Gastroesophageal sphincter (tissue), 4 donors: ENCODE data around the gene PRSS35. TPM values are rescaled to one million over a fixed set of nuclear protein-coding genes. Genes with fewer than 3 reads are reported as not detected.
A peak's percentile ranks its signal among the peaks of the same experiment; 100 is the strongest.

Experiments
- ATAC-seq: fragments of 150-250 bp; one replicate; pipeline ENCODE4 v1.9.1; 2016; ENCODE audit warnings: mild to moderate bottlenecking, moderate library complexity
- H3K27ac ChIP-seq, 4 donors: fragments of 200-600 bp; sonication (generic) in 3 of 4; 1 replicate in 3 of 4; 2 replicates in 1 of 4; pipeline ENCODE4 v1.5.1; 2016 to 2019
- H3K27me3 ChIP-seq: fragments of 200-600 bp; sonication (generic); one replicate; pipeline ENCODE4 v1.5.1; 2019
- H3K36me3 ChIP-seq, 2 donors: fragments of 200-600 bp; sonication (generic); one replicate each; pipeline ENCODE4 v1.5.1; 2019; ENCODE audit warnings: control low read depth in 1 of 2
- H3K4me1 ChIP-seq, 3 donors: fragments of 200-600 bp; sonication (generic); 1 replicate in 2 of 3; 2 replicates in 1 of 3; pipeline ENCODE4 v1.5.1; 2016 to 2019; ENCODE audit warnings: control low read depth in 2 of 3
- H3K4me3 ChIP-seq, 2 donors: fragments of 200-600 bp; sonication (generic); one replicate each; pipeline ENCODE4 v1.5.1; 2019; ENCODE audit warnings: mild to moderate bottlenecking in 1 of 2, moderate library complexity in 1 of 2
- H3K9me3 ChIP-seq, 3 donors: fragments of 200-600 bp; sonication (generic); one replicate each; pipeline ENCODE4 v1.5.1; 2017 to 2019; ENCODE audit warnings: control low read depth in 2 of 3
- CTCF ChIP-seq, 4 experiments: fragments of 200-600 bp in 2 of 4; fragments of 450-650 bp in 2 of 4; sonication (generic) in 1 of 4; IDR thresholded peaks; one replicate each; pipeline ENCODE4 v1.5.1; 2017 to 2019; ENCODE audit warnings: antibody characterized with exemption in 4 of 4, mild to moderate bottlenecking in 2 of 4, moderate library complexity in 2 of 4
- EP300 ChIP-seq: sonication (generic); formaldehyde crosslinking; IDR thresholded peaks from one replicate; pipeline ENCODE4 v1.6.1; 2017; ENCODE audit warnings: antibody characterized with exemption, mild to moderate bottlenecking
- POLR2A ChIP-seq, 2 donors: fragments of 450-650 bp; IDR thresholded peaks; one replicate each; pipeline ENCODE4 v1.6.1; 2017; ENCODE audit warnings: antibody characterized with exemption in 2 of 2, mild to moderate bottlenecking in 2 of 2, moderate library complexity in 1 of 2
- POLR2AphosphoS5 ChIP-seq: sonication (generic); formaldehyde crosslinking; IDR thresholded peaks from one replicate; pipeline ENCODE4 v1.6.1; 2017; ENCODE audit warnings: antibody characterized with exemption
- WGBS, 2 donors: methylation state at CpG; one replicate each; pipeline ENCODE4 v1.1.5; 2018; ENCODE audit warnings: low coverage in 1 of 2; 5-methylcytosine and 5-hydroxymethylcytosine counted together
- total RNA-seq, 4 donors: library from RNA; depleted of rRNA; stranded (reverse); fragments of >200 nt; gene quantifications; one replicate each; pipeline ENCODE4 v1.1.0, GENCODE V29; 2016

Gene PRSS35
- 1 to 10 TPM in 1 of 4 donors, under 1 TPM in 3; 0.40 to 1.2 (median 0.46) TPM for total RNA-seq

DNA sequence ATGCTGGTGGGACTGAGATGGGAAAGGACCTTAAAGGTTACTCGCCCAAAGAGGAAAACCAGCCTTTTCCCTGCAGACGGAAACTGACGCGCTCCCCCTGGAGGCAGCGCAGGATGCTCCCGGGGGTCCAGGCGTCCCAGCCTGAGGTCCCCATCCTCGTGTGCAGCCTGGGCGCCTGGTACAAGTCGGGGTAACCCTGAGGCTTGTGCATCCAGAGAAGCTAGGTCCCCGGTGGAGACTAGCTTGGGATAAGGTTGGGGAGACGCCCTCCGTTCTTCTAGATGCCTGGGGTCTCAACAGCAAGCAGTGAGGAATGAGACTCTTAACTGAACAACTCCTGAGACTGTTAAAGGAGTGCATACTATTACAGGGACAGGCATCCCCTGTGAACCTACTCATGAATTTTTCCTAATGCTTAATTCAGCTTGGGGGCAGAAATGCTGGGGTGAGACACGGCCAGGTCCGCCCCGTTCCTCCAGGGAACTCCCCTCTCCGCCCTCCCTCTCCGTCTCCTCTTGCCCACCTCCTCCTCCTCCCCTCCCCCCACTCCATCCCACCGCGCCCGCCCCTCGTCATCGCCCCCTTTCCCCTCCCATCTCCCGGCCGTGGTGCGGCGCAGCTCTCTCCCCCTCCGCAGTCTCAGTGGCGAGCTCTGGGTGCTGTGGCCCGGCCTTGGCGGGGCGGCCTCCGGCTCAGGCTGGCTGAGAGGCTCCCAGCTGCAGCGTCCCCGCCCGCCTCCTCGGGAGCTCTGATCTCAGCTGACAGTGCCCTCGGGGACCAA, at the start of gene PRSS35:
Gene PRSS35 (plus strand): TSS at position 634 of the 781 bp plus-strand sequence. CDS start 10,908 bp downstream, outside the sequence.
- ATAC-seq, result peak; percentile 82
- H3K4me1 ChIP-seq, result peaks cover 0 to 34% (median 3%) of the 10 kb centered on the region in 3 donors
- H3K27me3 ChIP-seq, result no peaks in the 10 kb centered on the region
- H3K27ac ChIP-seq, result peak within 1 kb of the TSS in 3 of 4 donors; percentile 41 to 62 (median 42)
- H3K9me3 ChIP-seq, result no peaks in the 10 kb centered on the region
- WGBS, 2 donors, result 3 to 6% methylated on average over 6 to 10 of the region's 38 CpGs
- no peaks in the 10 kb centered on the region for H3K36me3 ChIP-seq
- no peak for TF ChIP-seq EP300
- no peak for TF ChIP-seq POLR2AphosphoS5
- no peak for TF ChIP-seq POLR2A (IDR thresholded peaks at IDR 0.05)
- peak; percentile 24 to 76 (median 56) for TF ChIP-seq CTCF (IDR thresholded peaks at IDR 0.05)
- peak within 1 kb of the TSS; percentile 51 to 53 for H3K4me3 ChIP-seq

GRCh38 chr6:83463886-83464285, 48.4 kb upstream of the PRSS35 start:
- WGBS, 2 donors, result 35 to 63% methylated on average over 2 of the region's 2 CpGs
- no peaks in the 10 kb centered on the region for H3K27me3 ChIP-seq
- H3K4me3 ChIP-seq, result no peak overlapping the region
- ATAC-seq, result no peak
- H3K4me1 ChIP-seq, result no peaks in the 10 kb centered on the region
- no peak for TF ChIP-seq POLR2A (IDR thresholded peaks at IDR 0.05)
- TF ChIP-seq POLR2AphosphoS5, result no peak
- TF ChIP-seq EP300, result no peak
- TF ChIP-seq CTCF (IDR thresholded peaks at IDR 0.05), result no peak
- H3K9me3 ChIP-seq, result no peaks in the 10 kb centered on the region
- H3K36me3 ChIP-seq, result no peaks in the 10 kb centered on the region
- no peak overlapping the region for H3K27ac ChIP-seq

- no peaks in the 10 kb centered on the region for H3K27me3 ChIP-seq
- 89 to 93% methylated on average over 5 of the region's 5 CpGs for WGBS, 2 donors
- H3K27ac ChIP-seq, result no peak overlapping the region
- H3K4me3 ChIP-seq, result no peak overlapping the region
- no peaks in the 10 kb centered on the region for H3K4me1 ChIP-seq
- ATAC-seq, result no peak
- H3K9me3 ChIP-seq, result no peaks in the 10 kb centered on the region
- no peaks in the 10 kb centered on the region for H3K36me3 ChIP-seq
- TF ChIP-seq POLR2AphosphoS5, result no peak
- no peak for TF ChIP-seq POLR2A (IDR thresholded peaks at IDR 0.05)
- no peak for TF ChIP-seq CTCF (IDR thresholded peaks at IDR 0.05)
- TF ChIP-seq EP300, result no peak
Measured at GRCh38 chr6:83464381-83465140, 47.8 kb upstream of the PRSS35 start.

DNA sequence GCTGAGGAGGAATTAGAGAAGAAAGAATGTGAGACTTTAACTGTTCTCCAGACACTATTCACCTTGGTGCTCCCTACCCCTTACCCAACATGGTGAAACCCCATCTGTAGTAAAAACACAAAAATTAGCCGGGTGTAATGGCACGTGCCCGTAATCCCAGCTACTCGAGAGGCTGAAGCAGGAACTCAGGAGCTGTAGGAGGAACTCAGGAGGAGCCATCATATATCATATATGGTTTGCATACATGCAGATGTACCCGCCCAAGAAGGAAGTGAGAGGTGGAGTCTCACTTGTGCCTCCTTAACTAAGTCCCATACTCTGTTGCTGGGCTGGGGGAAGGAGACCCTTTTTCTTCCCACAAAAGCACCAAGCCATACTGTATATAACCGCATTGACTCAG, 46.0 kb upstream of the PRSS35 start:
- Histone ChIP-seq H3K27me3 (no peaks in the 10 kb centered on the region), H3K4me1 (no peaks in the 10 kb centered on the region), H3K36me3 (no peaks in the 10 kb centered on the region), H3K4me3 (no peak overlapping the region), H3K27ac (no peak overlapping the region), H3K9me3 (no peaks in the 10 kb centered on the region)
- ATAC-seq, result no peak
- TF ChIP-seq POLR2AphosphoS5 (no peak), POLR2A (IDR thresholded peaks at IDR 0.05) (no peak), EP300 (no peak), CTCF (IDR thresholded peaks at IDR 0.05) (no peak)
- 78 to 95% methylated on average over 4 to 6 of the region's 6 CpGs for WGBS, 2 donors
